Heart left ventricle (tissue), 16 donors: ENCODE data around the gene HLF. TPM values are rescaled to one million over a fixed set of nuclear protein-coding genes. Genes with fewer than 3 reads are reported as not detected.

ENCODE experiments used
- ATAC-seq, 4 donors: fragments of 200-7000 bp; cut with Tn5 transposase; one replicate each; pipeline ENCODE4 v1.9.1; 2020 to 2022; ENCODE audit warnings: moderate library complexity in 4 of 4, mild to moderate bottlenecking in 3 of 4, moderate number of reproducible peaks in 1 of 4
- DNase-seq, 5 donors: peaks; one replicate each; pipeline ENCODE4 v3.0.0-alpha.2; 2020
- H3K27ac ChIP-seq, 12 donors: fragments of 200-600 bp; sonication (generic) in 4 of 12; one replicate each; pipeline versions ENCODE4 v1.5.0 to v1.8.0; 2016 to 2022; ENCODE audit warnings: mild to moderate bottlenecking in 2 of 12
- H3K27me3 ChIP-seq, 9 donors: fragments of 200-600 bp; sonication (generic) in 2 of 9; one replicate each; pipeline versions ENCODE4 v1.5.1 to v1.8.0; 2016 to 2022; ENCODE audit warnings: mild to moderate bottlenecking in 3 of 9
- H3K36me3 ChIP-seq, 9 donors: fragments of 200-600 bp; sonication (generic) in 2 of 9; one replicate each; pipeline versions ENCODE4 v1.5.0 to v1.8.0; 2018 to 2022; ENCODE audit warnings: mild to moderate bottlenecking in 2 of 9
- H3K4me1 ChIP-seq, 12 donors: fragments of 200-600 bp; sonication (generic) in 4 of 12; one replicate each; pipeline versions ENCODE4 v1.5.0 to v1.8.0; 2016 to 2022; ENCODE audit warnings: mild to moderate bottlenecking in 3 of 12
- H3K4me3 ChIP-seq, 12 donors: fragments of 200-600 bp; sonication (generic) in 4 of 12; one replicate each; pipeline versions ENCODE4 v1.5.0 to v1.8.0; 2017 to 2022; ENCODE audit warnings: mild to moderate bottlenecking in 9 of 12, moderate library complexity in 4 of 12
- H3K9me3 ChIP-seq, 12 donors: fragments of 200-600 bp; sonication (generic) in 4 of 12; one replicate each; pipeline versions ENCODE4 v1.5.0 to v1.8.0; 2016 to 2022; ENCODE audit warnings: mild to moderate bottlenecking in 1 of 12
- CTCF ChIP-seq, 12 donors: fragments of 200-600 bp; sonication (generic) in 4 of 12; IDR thresholded peaks; one replicate each; pipeline versions ENCODE4 v1.5.0 to v1.8.0; 2018 to 2022; ENCODE audit warnings: antibody characterized with exemption in 12 of 12, mild to moderate bottlenecking in 5 of 12
- POLR2A ChIP-seq, 2 donors: fragments of 450-650 bp; IDR thresholded peaks; one replicate each; pipeline ENCODE4 v1.6.1; 2017; ENCODE audit warnings: antibody characterized with exemption in 2 of 2, mild to moderate bottlenecking in 2 of 2, moderate library complexity in 2 of 2
- WGBS, 4 donors: extraction: QIAGEN DNeasy Blood & Tissue Kit in 2 of 4; methylation state at CpG; one replicate each; pipeline versions ENCODE4 v1.1.5 to v1.1.7; 2013 to 2018; 5-methylcytosine and 5-hydroxymethylcytosine counted together
- intact Hi-C, 10 donors: fragments of 100-400 bp; cut with DNase I; formaldehyde crosslinking; loops; one replicate each; pipeline versions ENCODE4 v1.11.1 to v1.14.2; 2022
- polyA plus RNA-seq, 2 donors: library from polyadenylated mRNA; stranded (reverse); fragments of 200-250 nt; gene quantifications; one replicate each; pipeline ENCODE4 v1.2.3, GENCODE V29; 2013
- total RNA-seq, 9 donors: library from RNA; depleted of rRNA in 2 of 9; stranded (reverse); fragments of >200 nt in 2 of 9; fragmentation: NEBNext Ultra II Directional in 3 of 9; extraction: Animal tissue kit (Norgen Biotek cat#: 25700) in 3 of 9; gene quantifications; one replicate each; pipeline versions ENCODE4 v1.1.0 to v1.2.4, GENCODE V29; 2016 to 2023
- donor health status: ischemic (EF 13 %, LVEDD 7.1; RV severe dilation, severe dysfunction).
- donor health status: healthy with polysubstance abuse.
- donor health status: DM: no; HTN: yes; CAD: no.
- donor health status: DM: no; HTN: no; CAD: no.
- donor health status: ischemic (EF 25% LVEDD 6.9; RV normal size, moderate dysfunction).
- donor health status: ischemic (EF 25% LVEDD 5.7; RV mildly dilated, moderate dysfunction).
- donor health status: healthy.
- donor health status: DM: yes; HTN: yes; CAD: no.
- donor health status: ischemic (EF 35%, LVEDD 5.7; RV mildly dilated, moderate dysfunction).
- donor health status: nonischemic (EF 11% LVEDD 7.7; RV severe dilation, severe dysfunction).
- donor health status: DM: yes; HTN: yes; CAD: no.
- donor health status: PGD.
- donor health status: ischemic (EF 29% LVEDD 5.4; RV normal size, mild dysfunction).
- donor health status: nonischemic (EF 23%, LVEDD 6.1; RV moderate dilation, normal function).

The HLF gene
- total and polyA plus RNA-seq, 11 donors: 5.3 to 46.3 (median 23.8) TPM

GRCh38 chr17:55343900-55344513 is 79.2 kb downstream of the HLF start:
- DNase-seq: no peak
- Histone ChIP-seq H3K27ac (no peak overlapping the region), H3K36me3 (no peaks in the 10 kb centered on the region), H3K27me3 (no peaks in the 10 kb centered on the region), H3K4me3 (no peak overlapping the region), H3K9me3 (peaks cover 0 to 7% (median 0%) of the 10 kb centered on the region in 12 donors), H3K4me1 (peaks cover 0 to 10% (median 0%) of the 10 kb centered on the region in 12 donors)
- intact Hi-C loops: loop anchor here in 3 of 10 donors (10.0 kb wide), 2 partner anchors 109 to 289 kb away; no protein-coding TSS in a partner anchor
- no peak for TF ChIP-seq POLR2A (IDR thresholded peaks at IDR 0.05)
- no peak for TF ChIP-seq CTCF (IDR thresholded peaks at IDR 0.05)
- WGBS, 4 donors: 83 to 88% (median 86%) methylated on average over 4 of the region's 4 CpGs
- ATAC-seq: no peak

- DNase-seq (no peak), ATAC-seq (no peak)
- no peak for TF ChIP-seq CTCF (IDR thresholded peaks at IDR 0.05)
- no peak for TF ChIP-seq POLR2A (IDR thresholded peaks at IDR 0.05)
- 86 to 95% (median 91%) methylated on average over 3 of the region's 3 CpGs for WGBS, 4 donors
- Histone ChIP-seq H3K4me1 (peaks cover 0 to 11% (median 0%) of the 10 kb centered on the region in 12 donors), H3K36me3 (no peaks in the 10 kb centered on the region), H3K4me3 (no peak overlapping the region), H3K27ac (no peak overlapping the region), H3K27me3 (no peaks in the 10 kb centered on the region), H3K9me3 (peaks cover 0 to 7% (median 0%) of the 10 kb centered on the region in 12 donors)
- intact Hi-C loops: loop anchor here in 3 of 10 donors (10.0 kb wide), 2 partner anchors 110 to 290 kb away; no protein-coding TSS in a partner anchor
Measured at GRCh38 chr17:55344514-55344997, 79.8 kb downstream of the HLF start.

DNA sequence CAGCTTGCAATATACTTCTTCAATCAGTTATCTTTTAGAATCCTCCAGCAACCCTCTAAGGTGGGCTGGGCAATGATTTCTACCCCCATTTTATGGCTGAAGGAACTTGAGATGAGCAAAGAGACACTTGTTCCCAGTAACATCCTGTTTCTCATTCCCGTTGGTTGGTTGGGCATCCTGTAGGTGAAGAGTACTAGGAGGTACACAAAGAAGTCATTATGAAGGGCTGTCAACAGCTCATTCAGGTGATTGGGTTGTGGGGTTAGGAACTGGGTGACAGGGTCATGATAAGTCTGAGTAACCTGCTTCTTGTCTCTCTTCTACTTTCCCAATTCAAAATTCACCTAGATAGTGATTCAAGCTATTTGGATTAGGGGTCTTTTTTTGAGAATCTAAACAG is 80.4 kb downstream of the HLF start:
- H3K27me3 ChIP-seq: no peaks in the 10 kb centered on the region
- H3K27ac ChIP-seq: no peak overlapping the region
- peaks cover 0 to 9% (median 0%) of the 10 kb centered on the region in 12 donors for H3K4me1 ChIP-seq
- intact Hi-C loops: loop anchor here in 7 of 10 donors (5.0 to 10.0 kb wide), 5 partner anchors 108 to 353 kb away; no protein-coding TSS in a partner anchor
- H3K36me3 ChIP-seq: no peaks in the 10 kb centered on the region
- TF ChIP-seq CTCF (IDR thresholded peaks at IDR 0.05): no peak
- no peak for TF ChIP-seq POLR2A (IDR thresholded peaks at IDR 0.05)
- H3K9me3 ChIP-seq: peaks cover 0 to 7% (median 0%) of the 10 kb centered on the region in 12 donors
- DNase-seq (no peak), ATAC-seq (no peak)
- WGBS, 4 donors: 69 to 90% (median 81%) methylated on average over 1 of the region's 1 CpG
- H3K4me3 ChIP-seq: no peak overlapping the region

- TF ChIP-seq CTCF (IDR thresholded peaks at IDR 0.05) (no peak), POLR2A (IDR thresholded peaks at IDR 0.05) (no peak)
- H3K9me3 ChIP-seq: peaks cover 0 to 7% (median 0%) of the 10 kb centered on the region in 12 donors
- H3K36me3 ChIP-seq: no peaks in the 10 kb centered on the region
- no peak overlapping the region for H3K4me3 ChIP-seq
- H3K4me1 ChIP-seq: peaks cover 0 to 9% (median 0%) of the 10 kb centered on the region in 12 donors
- no peaks in the 10 kb centered on the region for H3K27me3 ChIP-seq
- DNase-seq (no peak), ATAC-seq (no peak)
- 89 to 100% (median 92%) methylated on average over 1 of the region's 1 CpG for WGBS, 4 donors
- H3K27ac ChIP-seq: no peak overlapping the region
- intact Hi-C loops: loop anchor here in 7 of 10 donors (5.0 to 10.0 kb wide), 5 partner anchors 109 to 354 kb away; no protein-coding TSS in a partner anchor
Measured at GRCh38 chr17:55346658-55347057, 81.9 kb downstream of the HLF start.
